GM19455 (cell line): ENCODE results near the gene UTP11.

Source experiments
- ATAC-seq: cut with Tn5 transposase; IDR thresholded peaks from one replicate; pipeline ENCODE4 v1.9.1; 2021; ENCODE audit not compliant: unreplicated experiment

Gene UTP11

DNA sequence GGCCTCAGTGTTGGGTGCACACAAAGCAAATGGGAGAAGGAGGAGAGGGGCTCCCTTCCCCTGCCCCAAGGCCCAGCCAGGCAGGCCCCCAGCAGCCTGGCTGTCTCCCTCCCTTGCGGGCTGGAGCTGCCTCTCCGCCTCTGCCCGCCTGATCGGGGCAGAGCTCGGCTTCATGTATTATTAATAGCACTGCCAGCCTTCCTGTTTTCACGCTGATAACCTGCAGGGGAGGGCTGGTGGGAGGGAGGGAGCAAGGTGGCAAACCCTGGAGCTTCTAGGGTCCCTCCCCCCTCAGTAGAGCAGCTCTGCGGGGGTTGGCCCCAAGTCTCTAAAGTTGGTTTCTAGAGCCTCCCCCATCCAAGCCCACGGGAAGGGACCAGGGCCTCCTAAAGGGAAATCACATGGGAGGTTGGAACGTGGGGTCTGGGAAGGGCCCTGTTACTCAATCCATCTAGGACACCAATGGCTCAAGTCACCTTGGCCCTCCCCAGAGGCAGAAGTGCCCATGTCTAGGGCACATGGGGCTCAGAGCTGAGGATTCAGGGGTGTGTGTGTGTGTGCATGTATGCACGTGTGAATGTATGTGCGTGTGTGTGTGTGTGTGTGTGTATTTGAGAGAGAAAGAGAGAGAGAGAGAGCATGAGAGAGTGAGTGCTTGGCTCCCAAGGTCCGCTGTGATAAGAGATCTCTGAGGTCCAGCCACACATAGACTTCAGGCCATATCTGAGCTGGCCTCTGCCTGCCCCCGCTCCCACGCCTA is 55.9 kb downstream of the UTP11 start:
- ATAC-seq, result no peak

DNA sequence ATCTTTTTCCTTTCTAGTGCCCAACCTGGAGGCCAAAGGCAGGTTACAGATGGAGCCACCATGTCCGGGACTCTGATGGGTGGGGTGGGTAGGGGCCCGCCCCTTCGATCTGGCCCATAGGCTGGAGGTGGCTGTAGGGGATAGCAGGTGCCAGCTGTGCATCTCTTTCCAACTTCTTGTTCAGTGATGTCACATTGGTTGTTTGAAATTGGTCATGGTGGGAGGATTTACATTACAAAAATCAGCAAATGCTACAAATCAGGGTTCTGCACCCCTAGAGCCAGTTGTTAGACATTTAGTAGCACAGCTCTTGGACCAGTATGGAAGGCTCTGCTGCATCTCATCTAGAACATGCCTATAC is 56.4 kb downstream of the UTP11 start:
- no peak for ATAC-seq

DNA sequence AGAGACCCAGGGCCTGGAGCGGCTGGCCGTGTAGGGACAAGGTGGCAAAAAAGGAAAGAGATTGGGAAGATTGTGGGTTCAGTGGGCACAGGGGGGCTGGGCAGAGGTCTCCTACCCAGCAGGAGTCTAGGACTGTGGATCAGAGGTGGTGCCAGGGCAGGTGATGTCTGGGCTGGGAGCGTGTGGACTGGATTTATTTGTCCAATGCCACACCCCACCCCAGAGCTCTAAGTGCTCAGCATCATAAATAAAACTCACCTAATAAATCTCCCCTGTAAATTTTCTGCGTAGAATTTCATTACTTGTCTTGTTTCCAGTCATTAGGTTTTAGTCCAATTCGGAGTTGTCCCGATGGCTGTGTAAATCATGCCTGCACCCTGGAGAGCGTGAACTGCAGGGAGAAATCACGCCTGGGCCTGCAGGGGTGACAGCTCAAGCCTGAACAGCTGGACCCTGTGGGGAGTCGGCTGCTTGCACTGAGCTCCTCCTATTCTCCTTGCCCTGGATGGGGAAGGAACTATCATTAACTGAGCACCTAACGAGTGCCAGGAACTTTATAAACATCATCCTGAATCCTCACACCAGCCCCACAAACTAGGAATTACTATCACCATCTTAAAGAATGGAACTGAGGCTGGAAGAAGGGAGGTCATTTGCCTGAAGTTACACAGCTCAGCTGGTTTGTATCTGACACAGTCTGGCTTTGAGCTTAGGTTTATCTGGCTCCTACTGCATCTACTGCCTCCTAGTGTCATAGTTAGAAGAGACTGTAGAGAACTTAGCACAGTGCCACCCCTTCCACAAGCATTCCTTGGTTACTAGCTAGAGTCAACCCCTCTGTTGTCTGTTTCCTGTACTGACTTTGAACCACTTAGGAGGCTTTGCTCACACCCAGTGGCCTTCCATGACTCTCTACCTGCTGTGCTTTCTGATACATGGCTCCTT is 59.0 kb downstream of the UTP11 start:
- ATAC-seq, result no peak

DNA sequence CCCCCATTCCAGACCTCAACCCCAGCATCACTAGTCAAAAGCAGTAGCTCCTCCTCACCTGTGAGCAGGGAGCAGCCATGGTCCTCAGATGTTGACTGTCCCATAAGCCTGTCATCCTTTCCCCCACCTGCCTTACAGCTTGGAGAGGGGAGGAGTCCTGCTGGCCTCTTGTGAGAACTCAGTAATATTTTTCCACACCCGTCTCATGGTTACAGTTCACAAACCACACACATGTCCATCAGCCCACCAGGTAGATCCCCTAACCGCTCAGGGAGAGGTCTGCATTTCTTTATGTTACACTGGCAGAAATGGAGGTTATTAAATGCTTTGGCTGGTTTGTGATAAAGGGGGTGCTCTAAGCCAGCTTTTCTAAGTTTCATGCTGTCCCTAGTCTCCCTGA is 60.3 kb downstream of the UTP11 start:
- ATAC-seq, result no peak

DNA sequence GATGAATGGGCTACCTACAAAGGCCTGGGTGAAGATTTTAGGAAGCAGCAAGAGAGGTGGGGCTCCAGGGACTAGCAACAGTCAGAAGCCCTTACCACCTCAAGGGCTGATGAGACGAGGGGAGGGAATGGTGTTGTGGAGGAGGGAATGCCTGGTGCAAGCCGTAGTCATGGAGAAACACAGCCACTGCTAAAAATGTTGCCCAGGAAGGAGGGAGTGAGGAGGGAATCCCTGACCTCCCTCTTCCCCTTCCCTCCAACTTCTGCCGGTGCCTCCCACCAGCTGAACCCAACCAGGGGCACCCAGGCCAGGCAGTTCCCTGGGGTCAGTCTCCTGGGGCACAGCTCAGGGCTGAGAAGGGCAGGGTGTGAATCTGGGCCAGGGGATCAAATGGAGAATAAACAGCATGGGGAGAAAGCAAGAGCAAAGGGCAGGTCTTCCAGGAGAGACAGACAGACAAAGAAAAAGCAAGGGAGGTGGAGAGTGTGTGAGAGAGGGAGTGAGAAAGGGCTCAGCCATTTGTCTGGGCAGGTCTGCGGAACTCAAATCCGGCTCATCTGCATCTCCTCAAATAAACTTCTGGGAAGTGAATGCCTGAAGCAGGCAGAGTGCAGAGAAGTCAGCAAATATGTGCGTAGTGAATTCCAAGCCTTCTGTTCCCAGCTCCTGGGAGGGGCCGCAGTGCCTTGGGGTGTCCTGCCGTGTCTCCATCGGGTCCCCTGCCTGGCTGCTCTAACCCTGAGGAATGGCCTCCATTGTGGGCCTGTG is 61.2 kb downstream of the UTP11 start:
- ATAC-seq, result no peak

DNA sequence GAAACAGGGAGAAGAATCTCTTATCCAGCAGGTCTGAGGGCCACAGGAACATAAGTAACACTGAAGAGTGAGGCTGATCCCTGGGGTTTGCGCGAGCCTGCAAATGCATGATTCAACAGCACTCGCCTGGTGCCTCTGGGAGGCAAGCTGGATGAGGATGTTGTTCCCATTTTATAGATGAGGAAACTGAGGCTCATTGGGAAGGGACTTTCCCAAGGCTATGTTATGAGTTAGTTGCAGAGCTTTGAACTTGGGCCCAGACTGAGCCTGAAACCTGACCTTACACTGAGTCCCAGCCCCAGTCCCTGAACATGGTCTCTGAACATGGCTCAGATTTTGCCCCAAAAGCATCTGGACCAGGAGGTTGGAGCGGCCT is 61.8 kb downstream of the UTP11 start:
- ATAC-seq, result no peak
